SKM-1 (cell line): Measurements from ENCODE around the gene FAM204A.
A peak's percentile ranks its signal among the peaks of the same experiment; 100 is the strongest.

Source experiments
- DNase-seq: peaks from one replicate; lab custom pipeline; 2025; ENCODE audit not compliant: unreplicated experiment; lab: John Stamatoyannopoulos, UW

Gene FAM204A

DNA sequence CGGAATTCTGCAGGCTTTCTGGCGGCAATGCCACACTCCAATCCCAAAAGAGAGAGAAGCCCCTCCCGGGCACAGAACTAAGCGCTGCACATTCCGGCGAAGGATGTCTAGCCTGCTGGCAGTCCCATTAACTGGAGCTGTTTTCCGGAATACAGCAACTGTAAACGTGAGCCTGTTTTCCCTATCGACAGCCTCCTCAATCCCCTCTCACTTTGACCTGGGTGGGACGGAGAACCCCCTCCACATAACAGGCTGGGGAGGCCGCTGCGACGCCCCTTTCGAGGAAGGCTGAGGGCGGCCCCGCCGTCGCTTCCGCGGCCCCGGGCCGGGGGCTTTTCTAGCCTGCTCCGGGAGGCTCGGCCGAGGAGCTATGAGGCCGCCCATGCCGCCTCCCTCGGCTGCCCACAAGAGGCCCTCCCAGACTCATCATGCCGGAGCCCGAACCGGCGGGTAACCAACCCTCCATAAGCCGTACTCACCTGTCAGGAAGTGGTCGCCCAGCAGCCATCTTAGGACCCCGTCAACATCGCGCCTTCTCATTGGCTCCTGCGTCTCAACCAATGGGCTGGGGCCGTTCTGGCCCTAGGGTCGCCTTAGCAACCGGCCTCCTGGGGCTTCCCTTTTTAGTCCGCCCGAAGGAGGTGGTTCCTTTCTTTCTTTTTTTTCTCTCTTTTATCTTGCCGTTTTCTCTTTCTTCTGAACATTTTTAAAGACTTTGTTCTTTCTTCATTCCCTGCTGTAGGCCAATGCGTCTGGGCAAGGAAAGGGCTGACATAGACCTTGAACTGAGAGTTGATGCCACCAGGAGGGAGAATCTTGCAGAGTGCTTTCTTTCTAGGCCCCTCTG is at the start of gene FAM204A:
Gene FAM204A, minus strand, starts transcription at position 534 of the 847 bp plus-strand sequence. CDS start 5,909 bp downstream, outside the sequence.
- peak; percentile 75 for DNase-seq

GRCh38 chr10:118383699-118384098 is 41.6 kb upstream of the FAM204A start:
- DNase-seq: no peak

DNA sequence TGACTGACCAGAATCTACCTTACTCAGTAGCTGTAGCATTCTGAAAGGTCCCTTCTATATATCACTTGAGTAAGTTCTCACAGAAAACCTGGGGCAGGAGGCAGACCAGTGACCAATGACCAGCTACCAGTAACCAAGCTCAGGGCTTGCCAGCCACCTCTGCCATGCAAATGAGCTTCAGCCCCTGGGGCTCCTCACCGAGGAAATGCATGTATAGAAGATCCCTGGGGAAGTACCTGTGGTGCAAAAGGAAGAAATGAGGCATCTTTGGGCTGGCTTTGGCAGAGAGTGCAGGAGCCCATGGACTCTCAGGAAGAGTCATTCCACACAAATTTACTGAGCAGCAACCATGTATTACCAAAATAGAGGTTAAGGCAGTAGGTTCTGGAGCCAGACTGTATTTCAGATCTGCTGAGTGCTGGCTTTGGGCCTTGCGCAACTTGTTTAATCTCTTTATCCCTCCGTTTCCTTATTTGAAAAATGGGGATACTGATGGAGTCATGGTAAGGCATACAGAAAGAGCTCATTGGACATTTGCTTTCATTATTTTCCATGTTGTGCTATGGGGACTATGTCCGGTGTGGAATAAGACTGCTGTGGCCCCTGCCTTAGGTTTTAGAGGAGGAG is 41.1 kb upstream of the FAM204A start:
- no peak for DNase-seq

- DNase-seq: no peak
These were observed 32.3 kb upstream of the FAM204A start for GRCh38 chr10:118374404-118374803.

DNA sequence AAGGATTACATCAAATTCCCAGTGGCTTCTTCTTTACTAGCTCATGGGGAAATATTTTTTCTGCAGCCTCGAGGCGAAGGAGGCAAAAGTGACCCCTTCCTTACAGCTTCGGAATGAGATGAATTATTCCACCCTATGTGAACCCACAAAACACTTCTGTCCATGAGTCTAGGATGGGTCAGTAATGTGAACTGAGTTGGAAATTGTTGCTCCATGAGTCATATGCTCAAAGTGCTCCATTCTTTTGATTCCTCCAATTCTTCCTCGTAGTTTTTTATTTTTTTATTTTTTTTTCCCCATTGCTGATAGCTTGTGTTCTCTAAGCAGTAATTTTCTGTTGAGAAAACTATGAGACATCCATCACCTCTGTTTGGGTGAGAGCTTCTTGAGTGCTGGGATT is 31.7 kb upstream of the FAM204A start:
- DNase-seq: no peak

DNA sequence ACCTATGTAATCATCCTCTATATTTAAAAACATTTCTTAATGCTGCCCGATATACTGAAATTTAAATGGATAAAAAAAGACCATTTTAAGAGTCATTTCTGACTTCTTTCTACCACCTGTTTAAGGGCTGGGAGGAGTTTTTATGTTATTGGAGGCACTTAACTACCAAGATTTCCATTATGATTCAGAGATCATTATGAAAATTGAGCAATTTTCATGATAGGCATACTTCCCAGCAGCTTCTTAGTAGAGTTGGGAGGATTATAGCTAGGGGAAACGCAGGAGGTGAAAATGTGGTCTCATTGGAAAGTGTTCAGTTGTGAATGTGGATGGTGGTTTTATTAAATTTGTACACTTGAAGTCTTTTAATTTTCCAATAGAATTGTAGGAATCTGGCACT is 28.4 kb upstream of the FAM204A start:
- DNase-seq: no peak

- DNase-seq: no peak
These were observed 27.6 kb upstream of the FAM204A start for GRCh38 chr10:118369641-118370205.

DNA sequence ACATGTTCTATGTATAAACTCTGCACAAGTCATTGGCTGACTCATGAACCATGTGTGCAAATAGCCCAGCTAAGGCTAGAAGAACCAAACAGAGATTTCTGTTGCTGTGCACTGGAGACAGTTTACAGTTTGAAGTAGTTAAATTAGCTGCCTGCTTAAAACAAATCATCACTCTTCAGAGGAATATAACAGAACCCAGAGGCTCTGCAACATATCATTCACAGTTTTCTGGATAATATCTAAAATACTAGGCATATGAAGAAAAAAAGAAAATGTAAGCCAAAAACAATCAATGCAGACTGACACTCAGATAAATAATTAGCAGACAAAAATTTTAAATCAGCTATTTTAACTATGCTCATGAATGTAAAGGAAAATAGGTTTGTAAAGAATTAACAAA is 23.6 kb upstream of the FAM204A start:
- DNase-seq: no peak

DNA sequence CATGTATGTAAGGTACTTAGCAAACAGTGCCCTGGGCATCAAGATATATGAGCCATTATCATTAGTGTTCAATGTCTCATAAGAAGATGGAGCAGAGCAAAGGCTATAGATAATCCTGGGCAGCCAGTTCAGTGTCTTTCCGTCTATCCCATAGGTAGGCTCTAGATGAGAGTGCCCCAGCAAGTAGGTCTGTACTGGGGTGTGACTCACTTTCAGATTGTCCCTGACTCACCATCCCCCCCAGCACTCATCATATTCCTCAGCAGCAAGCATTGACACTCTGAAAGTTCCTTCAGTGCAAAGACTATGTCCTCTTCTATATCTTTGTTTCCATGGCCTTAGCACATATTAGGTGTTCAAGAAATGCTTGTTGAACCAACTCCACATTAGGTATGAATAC is 20.0 kb upstream of the FAM204A start:
- DNase-seq: no peak

DNA sequence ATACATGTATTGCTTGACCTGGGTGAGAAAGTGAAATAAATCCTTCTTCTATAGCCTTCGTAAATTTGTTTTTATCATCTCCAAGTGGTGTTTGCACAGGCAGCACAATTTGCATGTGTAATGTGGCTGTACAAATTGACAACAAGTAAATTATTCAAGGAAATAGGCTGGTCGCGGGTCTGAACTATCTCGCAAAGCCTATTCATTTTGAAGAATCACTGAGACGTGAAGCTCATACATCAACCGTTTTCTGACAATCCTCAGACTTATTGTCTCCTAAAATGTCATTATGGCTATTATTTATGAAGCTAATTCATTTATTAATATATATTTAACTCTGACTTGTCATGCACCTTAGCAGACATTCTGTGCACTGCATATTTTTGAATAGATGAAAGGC is 16.2 kb upstream of the FAM204A start:
- DNase-seq: no peak

- no peak for DNase-seq
These were observed 15.7 kb upstream of the FAM204A start for GRCh38 chr10:118357841-118358240.

DNA sequence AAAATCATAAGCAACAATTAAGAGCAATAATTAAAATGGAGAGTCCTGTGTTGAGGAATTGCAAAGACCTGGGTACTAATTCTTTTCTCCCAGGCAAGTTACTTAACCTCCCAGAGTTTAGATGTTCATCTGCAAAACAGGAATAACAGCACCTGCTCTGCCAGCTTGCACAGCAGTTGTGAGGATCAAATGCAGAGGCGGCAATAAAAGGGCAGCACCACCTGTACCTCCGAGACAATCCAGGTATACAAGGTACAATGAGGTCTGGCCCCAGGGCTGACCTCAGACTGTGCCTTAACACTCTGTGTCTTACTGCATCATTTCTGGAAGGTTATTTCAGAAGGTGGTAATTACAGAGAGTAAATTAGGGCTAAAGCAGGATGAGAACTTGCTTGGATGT is 14.5 kb upstream of the FAM204A start:
- no peak for DNase-seq

GRCh38 chr10:118355234-118355633 is 13.1 kb upstream of the FAM204A start:
- no peak for DNase-seq

GRCh38 chr10:118349235-118349634 is 7.1 kb upstream of the FAM204A start:
- DNase-seq: no peak

DNA sequence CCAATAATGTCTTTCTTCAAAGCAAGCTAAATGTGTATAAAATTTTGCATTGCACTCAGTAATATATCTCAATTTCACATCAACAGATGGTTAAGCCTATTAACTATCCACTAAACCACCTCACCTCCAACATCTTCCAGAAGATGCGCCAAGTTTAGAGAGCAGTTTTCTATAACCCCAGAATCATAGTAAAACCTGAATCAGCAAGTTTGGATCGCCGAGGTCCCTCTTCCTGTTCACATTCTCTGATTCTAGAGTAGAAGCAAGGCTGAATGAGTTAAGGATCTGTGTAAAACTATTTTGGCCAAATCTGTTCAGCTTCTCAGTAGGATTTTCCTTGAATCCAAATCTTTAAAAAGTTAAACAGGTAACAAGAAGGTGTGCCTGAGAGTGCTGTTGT is 1.4 kb upstream of the FAM204A start:
- DNase-seq: no peak

- no peak for DNase-seq
These were observed 991 bp upstream of the FAM204A start for GRCh38 chr10:118343115-118343514.

DNA sequence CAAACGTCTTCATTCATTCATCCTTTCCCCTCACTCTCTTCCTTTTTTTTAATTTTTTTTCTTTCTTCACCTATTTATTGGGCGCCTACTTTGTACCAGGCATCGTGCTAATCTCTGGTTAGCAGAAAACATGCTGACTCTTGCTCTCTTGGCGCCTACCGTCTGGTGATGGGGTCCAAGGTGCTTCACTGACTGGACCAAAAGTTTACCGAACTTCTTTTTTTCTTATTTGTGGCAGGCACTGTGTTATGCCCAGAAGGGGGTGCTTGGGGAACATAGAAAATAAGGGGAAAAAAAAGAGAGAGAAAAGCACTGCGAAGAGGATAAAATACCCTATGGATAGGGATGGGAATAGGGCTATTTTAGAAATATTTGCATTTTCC is 505 bp upstream of the FAM204A start:
- DNase-seq: no peak

DNA sequence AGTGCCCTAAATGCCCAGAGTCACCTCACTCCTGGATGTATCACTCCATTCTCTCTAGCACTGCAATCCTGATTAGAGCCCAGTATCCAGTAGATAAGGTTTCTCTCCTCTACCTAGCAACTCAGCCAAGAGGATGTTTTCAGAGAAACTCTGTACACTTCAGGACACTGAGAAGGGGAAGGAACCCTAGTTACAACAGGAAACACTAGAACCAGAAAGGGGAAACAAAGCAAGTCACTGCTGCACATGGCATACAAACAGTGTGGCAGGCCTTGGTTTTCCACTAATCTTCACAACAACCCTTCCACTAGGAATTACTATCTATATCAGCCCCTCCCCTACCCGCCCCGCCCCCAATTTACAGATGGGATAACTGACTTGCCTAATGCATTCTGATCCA is 1.6 kb downstream of the FAM204A start:
- peak; percentile 82 for DNase-seq

- no peak for DNase-seq
These were observed 3.0 kb downstream of the FAM204A start for GRCh38 chr10:118339111-118339510.

- no peak for DNase-seq
These were observed 4.8 kb downstream of the FAM204A start for GRCh38 chr10:118337356-118337755.

DNA sequence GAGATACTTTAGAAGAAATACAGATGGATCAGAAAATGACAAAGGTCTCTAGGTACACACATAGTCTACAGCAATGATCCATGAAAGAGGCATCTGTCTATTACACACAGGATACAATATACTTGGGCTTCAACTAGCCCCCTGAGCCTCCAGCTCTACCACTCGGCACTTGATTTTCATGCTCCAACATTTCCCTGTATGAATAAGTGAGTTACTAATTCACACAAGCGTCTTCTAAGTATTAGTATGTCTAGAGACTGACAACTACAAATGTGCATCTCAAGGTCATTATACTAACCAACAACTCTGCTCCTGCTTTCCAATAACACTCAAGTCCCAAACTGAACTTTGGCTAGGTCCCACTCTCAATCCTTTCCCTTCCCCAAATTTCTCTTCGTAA is 8.3 kb downstream of the FAM204A start:
- DNase-seq: no peak
